Measurements from ENCODE around the gene RGS7.

Gene RGS7

DNA sequence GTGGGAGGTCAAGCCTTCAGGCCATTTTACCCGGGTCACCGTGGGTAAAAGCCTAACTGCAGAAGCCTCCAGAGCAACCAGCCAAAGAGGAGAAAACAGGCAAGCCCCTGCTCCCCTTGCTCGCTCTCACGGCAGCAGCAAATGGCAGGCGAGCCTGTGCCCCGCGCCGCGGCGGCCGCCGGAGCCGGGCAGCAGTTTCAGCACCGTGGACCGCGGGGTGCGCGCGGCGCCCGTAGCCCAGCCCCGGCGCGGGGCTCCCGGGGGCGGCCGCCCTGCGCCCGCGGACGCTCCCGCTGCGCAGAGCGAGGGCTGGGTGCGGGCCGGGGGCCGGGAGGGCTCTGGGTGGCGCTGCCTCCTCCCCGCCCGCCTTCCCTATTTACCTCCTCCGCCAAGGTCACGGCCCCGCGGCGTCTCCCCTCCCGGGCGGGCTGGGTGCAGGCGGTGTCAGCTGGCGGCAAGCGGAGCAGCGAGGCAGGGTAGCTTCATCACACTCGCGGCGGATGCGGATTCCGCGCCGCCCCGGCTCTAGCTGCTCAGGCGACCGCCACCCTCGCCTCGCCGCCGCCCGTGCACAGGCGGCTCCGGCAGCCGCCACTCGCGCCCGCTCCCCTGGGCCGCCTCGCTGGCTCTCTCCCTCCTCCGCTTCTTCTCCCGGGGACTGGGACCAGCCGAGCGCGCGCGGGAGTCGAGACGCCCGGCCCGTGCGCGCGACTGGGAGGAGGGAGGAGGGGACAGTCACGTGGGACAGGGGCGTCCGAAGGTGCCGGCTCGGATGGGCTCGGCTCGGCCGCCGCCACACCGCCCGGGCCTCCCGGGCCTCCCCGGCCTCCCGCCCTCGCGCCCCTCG, at the start of gene RGS7:
TSS of gene RGS7 (minus strand) at position 687 of the 847 bp plus-strand sequence.
- no peak for DNase-seq

DNA sequence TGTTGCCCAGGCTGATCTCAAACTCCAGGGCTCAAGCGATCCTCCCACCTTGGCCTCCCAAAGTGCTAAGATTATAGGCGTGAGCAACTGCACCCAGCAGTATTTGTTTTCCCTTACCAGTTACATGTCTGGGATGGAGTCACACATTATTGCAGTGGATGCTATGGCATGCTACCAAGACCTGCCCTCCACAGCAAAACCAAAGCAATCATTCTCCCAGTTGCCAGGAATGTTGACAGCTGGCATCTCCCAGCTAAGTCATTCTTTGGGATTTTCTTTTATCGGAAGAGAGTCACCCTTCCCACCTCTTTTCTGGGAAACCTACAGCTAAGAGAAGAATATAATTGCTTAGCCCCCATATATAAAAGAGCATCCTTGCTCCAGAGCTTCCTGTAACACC, 49.4 kb upstream of the RGS7 start:
- DNase-seq, result no peak

DNA sequence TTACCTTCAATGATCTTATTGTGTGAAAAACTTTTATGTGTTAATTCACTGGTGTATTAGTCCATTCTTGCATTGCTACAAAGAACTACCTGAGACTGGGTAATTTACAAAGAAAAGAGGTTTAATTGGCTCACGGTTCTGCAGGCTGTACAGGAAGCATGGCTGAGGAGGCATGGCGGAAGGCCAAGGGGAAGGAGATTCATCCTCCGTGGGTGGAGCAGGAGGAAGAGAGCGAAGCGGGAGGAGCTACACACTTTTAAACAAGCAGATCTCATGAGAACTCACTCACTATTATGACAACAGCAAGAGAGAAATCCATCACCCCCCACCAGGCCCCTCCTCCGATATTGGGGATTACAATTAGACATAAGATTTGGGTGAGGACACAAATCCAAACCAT, 44.2 kb upstream of the RGS7 start:
- DNase-seq, result no peak

DNA sequence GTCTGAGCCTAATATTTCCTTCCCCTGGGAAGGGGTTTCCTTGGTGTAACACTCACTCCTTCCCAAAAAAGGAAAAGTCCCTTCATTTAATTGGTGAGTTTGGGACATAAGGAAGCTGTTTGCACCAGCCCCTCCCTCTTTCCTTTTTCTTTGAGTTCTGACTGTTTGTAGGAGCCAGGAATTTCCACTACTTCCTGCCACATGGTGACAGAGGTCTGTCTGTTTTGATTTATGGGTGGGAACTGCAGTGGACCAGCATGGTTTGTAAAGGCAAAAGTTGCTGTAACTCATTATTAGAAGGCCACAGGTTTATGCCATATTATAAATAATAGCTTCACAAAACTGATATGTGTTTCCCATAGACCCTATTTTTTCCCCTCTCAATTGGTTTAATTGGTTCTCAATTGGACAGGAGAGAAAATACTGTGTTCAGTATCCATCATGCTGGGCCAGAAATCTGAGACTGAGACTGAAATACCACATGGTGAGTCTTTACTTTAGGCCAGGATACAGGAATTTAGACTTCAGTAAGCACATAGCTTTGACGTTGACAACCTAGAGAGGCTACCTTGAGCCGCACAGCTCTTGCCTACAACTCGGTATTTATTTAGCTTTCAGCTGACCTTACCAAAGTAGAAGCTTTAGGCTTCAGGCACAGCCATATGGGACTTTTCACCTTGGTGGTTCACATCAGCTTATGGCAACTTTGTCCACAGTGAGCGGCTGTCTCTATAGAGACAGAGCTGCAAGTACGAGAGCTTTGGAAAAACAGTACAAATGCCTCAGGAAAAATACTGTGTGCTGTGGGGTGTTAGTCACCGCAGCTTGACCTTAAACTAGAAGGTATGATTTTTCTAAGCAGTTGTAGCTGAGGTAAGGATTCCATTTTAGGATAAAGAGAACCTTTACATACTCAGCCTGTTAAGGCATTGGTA, 40.0 kb upstream of the RGS7 start:
- no peak for DNase-seq

DNA sequence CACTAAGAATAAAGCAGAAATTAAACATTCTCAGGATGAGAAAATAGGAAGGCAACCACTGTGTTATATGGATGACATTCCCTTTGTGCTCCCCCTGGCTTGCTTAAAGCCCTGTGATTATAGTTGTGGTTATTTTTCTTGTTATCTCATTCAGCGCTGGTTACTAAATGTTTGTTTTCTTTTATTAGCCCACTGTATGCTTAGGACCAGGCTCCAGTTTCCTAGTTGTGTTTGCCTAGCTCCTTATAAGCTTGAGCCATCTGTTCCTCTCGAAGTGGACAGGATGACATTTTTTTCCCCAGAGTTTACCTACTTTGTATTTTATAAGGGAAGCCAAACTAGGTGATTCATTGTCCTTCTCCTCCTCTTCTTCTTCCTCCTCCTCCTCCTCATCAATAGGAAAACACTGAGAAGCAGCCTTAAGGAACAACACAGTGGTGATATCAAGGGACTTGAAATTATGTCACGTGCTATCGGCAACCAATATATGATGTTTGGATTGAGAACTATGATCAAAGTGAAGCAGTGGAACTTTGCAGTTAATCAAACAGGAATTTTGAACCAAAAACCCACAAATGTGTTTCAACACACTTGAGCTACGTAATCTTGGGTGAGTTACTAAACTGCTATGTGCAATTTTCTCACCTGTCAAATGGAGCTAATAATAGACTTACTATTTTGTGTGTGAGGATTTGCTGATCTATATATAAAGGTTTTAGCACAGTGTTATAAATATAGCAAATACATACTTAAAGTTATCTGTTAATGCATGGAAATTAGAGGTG, 35.1 kb upstream of the RGS7 start:
- DNase-seq, result no peak

DNA sequence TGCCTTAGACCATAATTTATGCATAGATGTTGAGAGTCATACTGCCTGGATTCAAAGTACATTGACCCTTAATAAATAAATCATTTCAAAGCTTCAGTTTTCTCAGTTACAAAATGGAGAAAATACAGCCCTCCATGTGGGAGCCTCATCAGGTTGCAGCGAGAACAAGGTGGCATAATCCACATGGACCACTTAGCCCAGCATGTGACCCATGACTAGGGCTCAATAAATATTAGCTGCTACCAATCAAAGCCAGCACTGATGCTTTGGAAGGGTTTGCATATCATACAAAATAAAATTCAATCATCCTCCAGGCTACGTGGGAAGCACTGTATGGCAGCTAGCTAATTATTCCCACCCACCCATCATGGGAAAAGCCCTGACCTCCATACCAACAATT, 33.5 kb upstream of the RGS7 start:
- DNase-seq, result no peak

DNA sequence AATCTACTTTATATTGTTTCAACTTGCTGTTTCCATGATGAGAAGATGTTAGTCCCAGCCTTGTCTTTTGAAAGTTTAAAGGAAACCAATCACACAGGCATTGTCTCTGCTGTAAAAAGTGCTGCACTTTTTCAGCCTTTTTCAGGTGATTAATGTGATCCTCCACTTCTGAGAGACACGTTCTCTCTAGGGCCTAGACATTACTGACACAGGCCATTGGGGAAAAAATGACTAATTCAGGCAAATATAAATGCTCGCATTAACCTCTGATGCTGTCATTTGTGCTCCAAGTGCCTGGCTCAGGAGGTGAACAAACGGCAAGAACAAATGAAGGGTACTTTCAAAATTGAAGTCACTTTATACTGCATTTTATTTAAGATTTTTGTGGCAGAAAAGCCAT, 32.4 kb upstream of the RGS7 start:
- DNase-seq, result no peak

DNA sequence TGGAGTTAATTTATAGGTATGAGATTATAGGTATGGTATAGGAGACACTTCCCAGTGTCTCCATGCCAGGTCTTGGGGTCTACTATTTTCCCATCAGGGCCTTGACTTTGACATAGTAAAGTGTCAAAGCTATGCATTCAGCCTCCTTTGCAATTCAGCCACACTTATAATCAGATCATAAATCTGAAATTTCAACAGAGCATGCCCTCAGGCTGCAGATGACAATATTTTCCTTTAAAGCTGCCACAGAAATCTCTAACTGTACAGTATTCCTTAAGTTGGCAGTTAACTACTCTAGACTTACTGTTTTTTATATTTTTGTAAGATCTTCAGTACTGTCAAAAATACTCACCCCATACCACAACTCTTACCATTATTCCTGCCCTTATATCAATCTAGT, 30.2 kb upstream of the RGS7 start:
- DNase-seq, result no peak

DNA sequence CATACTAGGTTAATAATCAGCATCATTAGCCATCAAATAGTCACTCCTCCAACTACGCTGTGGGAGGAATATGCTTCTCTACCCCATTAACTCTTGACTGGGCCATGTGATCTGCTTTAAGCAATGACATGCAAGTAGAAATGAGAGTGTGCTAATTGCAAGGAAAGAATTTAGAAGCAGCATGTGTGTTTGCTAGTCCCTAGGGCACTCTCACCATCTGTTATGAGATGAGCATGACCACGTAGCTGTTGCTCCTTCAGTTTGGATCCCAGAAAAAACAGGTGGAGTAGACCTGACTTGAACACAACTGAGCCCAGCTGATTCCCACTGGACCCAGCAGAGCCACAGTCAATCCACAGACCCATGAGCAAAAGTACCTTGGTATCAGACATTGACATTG, 19.7 kb upstream of the RGS7 start:
- DNase-seq, result no peak

DNA sequence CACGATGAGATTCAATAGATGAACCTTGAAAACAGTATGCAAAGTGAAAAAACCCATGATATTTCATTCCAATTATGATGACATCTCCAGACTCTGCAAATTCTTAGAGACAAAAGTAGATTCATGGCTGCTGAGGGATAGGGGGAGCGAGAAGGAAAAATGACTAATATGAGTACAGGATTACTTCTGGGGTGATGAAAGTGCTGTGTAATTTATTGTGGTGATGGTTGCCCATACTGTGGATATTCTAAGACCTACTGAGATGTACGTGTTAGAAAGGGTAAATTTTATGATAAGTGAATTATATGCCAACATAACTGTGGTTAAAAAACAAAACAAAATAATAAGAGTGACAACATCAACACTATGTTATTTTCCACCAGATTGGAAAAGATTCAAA, 18.9 kb upstream of the RGS7 start:
- no peak for DNase-seq

DNA sequence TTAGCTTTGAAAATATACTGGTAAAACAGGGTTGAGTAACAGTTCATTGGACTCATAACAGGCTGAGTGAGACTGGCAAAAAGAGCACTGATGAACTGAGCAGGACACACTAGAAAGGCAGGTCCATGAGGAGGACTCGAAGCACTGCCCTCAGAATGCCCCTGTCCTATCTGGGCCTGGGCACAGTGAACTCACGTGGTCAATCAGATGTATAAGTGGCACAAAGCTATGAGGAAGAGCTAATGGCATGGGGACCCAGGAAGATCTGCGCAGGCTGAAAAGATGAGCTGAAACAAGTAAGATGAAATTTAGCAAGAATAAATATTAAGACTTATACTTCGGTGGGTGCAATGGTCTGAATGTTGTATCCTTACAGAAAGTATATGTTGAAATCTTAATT, 9.2 kb upstream of the RGS7 start:
- no peak for DNase-seq

DNA sequence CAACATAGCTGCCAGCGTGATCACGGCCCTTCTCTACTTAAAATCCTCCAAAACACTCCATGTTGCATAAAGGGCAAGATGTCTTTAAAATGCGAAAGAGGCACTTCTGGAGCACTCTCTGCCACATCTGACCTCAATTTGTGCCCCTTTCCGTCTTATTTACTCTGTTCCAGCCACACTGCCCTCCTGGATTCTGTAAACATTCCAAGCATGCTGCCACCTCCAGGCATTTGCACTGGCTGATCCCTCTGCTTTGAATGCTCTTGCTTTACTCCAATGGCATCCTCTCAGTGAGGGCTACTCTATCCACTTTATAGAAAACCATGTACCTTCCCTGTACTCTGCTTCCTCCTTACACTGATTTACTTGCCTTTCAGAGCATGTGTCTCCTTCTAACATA, 5.3 kb upstream of the RGS7 start:
- DNase-seq, result no peak

DNA sequence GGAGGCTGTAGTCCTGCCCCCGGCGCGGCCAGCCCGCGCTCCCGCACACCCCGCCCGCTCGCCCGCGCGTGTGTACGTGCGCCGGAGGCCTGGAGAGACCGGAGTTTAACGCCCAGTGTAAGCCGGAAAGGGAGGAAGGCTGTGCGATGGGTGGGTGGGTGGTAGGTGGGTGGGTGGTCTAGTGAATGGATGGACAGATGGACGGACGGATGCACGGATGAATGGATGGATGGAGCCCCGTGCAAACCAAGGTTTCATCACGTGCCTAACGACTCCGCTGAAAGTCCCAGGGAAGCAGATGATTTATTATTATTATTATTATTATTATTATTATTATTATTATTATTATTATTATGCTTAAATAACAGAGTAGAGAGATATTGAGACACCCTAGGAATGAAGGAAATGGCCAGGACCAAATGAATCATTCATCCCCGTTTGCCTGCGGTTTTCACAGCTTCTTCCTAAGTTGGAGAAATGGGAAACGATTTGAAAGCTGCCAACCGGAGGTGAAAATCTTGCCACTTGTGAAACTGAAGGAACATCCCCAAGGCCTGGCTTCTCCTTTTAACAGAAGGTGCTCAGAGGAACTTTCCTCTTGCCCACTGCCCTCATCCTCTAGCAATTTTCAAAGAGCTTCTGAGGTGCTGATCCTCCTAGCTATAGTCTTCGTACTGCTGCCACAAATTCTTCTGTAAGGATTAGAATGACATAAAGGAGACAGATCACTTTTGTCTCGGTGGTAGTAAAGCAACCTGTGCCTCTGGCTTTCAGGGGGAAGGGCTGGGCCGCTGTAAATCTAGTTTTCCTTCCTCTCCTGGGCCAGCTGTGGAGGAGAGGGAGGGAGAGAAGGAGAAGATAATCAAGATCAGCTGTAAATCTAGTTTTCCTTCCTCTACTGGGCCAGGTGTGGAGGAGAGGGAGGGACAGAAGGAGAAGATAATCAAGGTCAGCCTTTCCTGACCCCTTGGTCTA, 648 bp upstream of the RGS7 start:
- no peak for DNase-seq

DNA sequence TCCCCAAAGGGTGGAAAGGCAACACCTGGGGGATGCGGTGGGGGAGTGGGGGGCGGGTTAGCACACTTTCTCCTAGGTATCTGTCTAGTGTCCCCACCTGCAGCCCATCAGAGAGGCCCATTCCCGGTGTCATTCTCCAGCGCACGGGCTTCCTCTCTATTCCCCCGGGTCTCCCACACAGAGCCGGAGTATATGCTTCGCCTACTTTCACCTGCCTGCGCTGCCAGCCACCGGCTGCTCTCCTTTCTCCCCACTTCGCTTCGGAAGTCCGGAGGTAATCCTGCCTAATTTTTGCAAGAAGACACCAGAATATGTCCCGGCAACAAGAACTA, 852 bp downstream of the RGS7 start:
- DNase-seq, result no peak

DNA sequence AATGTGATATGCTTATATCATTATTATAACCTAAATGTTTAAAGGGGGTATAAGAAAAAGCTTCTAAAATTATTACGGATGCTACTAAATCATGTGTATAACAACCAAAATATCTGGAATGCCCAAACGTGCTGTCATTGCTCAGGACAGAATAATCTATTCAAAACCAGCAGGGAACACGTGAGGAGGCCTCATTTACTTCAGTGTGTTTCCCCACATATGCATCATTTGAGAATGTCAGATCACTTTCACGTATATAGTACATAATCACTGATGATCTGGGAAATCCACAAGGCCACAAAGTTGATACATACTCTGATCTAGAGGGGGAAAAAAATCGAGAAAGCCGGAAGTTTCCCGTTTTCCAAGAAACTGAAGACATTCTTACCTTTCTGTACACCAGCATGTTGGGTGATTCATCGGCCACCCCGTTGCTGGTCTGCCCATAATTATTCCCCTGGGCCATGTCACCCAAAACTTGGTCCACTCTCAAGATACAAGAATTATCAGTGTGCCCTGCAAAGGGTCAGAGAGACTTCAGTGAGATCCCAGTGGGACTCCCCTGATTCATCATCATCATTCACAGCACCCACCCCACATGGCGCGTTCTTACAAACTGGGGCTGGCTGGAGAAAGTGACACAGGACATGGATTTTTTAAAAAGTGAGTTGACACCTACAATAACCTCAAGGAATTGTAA, 1.5 kb downstream of the RGS7 start:
- DNase-seq, result no peak

DNA sequence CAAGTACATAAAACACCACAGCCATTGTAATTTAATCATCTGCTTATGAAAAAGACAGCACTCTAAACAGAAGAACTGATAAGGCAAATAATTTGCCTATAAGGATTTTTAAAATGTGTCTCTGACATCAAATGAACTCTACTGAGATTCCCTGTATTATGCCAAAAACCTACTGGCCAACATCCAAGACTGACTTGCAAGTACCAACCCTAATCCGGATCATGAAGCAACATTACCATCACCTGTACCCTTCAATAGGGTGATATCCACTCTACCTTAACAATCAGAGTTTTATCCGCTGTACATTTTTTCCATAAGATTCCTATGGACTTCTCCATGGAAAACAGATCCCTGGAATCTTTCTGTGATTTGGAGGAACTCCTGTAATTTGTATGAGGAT, 4.6 kb downstream of the RGS7 start:
- no peak for DNase-seq

DNA sequence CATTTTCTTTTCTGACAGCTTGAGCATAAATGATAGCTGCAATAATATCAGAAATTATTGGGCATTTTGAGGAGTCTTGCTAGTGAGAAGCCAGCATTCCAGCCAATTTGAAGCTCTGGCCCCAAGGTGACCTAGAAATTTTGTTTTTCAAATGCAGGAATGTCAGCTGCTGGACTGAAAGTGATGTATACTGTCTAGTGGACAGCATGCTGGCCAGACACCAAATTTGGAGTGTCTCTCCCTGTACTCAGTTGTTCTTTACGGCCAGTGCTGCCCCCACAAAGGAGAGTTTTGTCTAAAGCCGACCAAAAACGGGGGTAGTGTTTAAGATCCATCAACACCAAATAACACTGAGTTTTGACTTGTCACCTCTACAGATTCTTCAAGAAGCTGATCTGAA, 5.2 kb downstream of the RGS7 start:
- DNase-seq, result no peak

DNA sequence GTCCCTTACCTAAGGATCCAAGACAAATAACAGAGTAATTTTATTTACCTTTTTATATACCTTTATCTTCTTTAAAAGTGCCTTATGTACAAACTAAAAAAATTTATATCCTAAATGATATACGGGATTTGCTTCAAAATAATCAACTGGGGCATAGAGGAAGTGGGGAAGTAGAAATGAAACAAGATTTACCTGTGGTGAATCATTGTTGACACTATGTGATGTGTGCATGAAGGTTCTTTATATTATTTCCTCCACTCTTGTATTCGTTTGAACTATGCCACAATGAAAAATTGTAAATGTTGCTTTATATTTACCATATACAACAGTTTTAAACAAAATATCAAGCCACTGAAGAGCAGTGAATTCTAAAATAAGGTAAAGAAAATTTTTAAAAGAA, 13.0 kb downstream of the RGS7 start:
- no peak for DNase-seq

DNA sequence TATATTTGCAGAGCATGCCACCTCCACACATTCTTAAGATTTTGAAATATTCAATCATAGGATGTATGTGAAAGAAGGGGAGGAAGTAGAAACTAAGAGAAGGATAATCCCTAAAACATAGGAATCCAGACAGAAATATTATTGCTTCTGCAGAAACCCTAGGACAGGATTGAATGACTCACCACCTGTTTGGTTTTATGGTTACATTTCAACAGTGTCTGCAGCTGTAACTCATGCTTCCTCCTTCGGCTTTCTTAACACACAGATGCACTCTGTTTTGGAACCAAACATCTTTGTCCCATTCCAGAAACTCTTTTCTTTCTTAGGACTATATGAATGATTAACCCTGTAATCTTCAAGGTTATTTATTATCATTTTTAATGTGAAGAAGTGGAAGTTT, 20.7 kb downstream of the RGS7 start:
- DNase-seq, result no peak

DNA sequence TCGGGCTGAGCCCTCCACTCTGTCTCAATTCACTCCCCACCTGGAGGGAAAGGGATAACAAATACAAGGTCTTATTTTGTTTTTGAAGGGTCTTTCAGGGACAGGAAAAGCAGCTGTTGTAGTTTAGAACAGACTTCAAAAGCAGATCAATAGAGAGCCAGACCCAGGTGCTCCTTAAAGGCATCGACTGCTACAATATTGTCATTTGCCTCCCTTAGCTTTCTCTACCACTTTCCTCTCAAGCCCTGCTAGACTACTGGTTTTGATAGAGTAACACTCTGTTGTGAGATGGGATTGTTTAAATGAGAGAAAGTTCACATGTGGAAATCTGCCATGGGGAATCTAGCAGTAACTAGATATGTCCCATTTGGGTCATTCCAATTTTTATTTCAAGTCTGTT, 24.0 kb downstream of the RGS7 start:
- DNase-seq, result no peak

DNA sequence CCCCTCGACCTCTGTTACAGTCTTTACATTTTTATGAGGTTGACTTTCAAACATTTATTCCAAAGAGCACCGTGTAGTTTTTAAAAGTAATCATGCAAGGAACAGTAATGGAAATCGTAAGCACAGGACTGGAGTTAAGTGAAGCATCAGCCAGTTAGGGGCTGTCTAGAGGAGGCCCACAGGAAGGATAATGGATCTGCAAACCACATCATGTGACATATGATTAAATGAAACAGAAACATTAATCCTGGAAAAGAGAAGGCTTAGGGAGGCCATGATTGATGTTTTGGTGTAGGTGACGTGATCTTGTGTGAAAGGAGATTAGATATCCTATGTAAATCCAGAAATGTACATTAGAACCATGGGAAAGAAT, 25.0 kb downstream of the RGS7 start:
- no peak for DNase-seq
